Ureter (tissue), 1 donor: ENCODE data around the gene ELL2. TPM values are rescaled to one million over a fixed set of nuclear protein-coding genes. Genes with fewer than 3 reads are reported as not detected.
"Not testable (repeated sequence)": the region's sequence is repeated elsewhere in the genome, so short reads cannot be mapped to it uniquely, and the experiment has no call there.

Experiments
- DNase-seq: peaks from one replicate; pipeline ENCODE4 v3.0.0-alpha.2; 2020; ENCODE audit warnings: low spot score
- total RNA-seq: library from RNA; stranded (reverse); gene quantifications from one replicate; pipeline ENCODE4 v1.2.4, GENCODE V29; 2023
- donor health status: DM: yes; HTN: yes; CAD: no.

Gene ELL2
- total RNA-seq, 1 donor from 2014 or later: 77.8 TPM

GRCh38 chr5:95930141-95930930, 31.3 kb downstream of the ELL2 start:
- DNase-seq: no peak

GRCh38 chr5:95928724-95929253, 32.9 kb downstream of the ELL2 start:
- no peak for DNase-seq

DNA sequence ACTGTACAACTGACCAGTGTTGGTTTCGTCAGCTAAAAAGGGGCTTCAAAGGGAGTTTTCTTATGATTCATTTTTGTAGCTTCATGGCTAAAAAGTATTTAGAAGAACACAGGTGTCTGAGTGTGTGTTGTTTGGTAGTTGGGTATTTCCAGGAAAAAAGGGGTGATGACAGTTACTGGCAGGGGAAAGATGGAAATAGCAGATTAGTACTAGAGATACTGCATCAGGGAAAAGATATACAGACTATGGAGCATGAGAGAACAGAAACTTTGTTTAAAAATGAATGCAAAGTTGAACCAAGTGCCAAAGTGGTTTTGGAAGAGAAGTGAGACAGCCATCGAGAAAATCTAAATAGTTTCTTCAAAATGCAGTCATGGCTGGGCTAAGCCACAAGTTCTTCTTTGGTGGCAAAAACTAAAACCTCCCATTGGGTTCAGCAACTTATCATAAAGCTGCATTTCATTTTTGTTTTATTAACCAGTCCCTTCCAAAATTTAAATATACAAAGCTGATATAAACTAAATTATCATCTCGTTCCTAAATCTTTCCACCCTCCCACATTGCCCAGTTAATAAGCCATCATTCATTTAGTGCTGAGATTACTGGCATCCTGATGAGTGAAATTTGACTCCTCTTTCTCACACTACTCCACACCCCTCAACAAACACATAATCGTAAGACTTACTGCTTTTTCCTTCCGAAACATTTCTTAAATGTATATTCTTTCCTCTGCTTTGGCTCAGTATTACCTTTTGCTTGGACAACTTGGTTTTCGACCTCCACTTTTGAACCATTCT, 33.5 kb downstream of the ELL2 start:
- no peak for DNase-seq

DNA sequence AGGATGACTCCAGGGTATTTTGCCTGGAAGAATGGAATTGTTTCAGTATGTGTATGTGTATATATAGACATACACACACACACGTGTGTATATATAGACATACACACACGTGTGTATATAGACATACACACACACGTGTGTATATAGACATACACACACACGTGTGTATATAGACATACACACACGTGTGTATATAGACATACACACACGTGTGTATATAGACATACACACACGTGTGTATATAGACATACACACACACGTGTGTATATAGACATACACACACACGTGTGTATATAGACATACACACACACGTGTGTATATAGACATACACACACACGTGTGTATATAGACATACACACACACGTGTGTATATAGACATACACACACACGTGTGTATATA, 34.4 kb downstream of the ELL2 start:
- not testable (repeated sequence) for DNase-seq

- DNase-seq: no peak
Observed at GRCh38 chr5:95925939-95926338, 35.7 kb downstream of the ELL2 start.

DNA sequence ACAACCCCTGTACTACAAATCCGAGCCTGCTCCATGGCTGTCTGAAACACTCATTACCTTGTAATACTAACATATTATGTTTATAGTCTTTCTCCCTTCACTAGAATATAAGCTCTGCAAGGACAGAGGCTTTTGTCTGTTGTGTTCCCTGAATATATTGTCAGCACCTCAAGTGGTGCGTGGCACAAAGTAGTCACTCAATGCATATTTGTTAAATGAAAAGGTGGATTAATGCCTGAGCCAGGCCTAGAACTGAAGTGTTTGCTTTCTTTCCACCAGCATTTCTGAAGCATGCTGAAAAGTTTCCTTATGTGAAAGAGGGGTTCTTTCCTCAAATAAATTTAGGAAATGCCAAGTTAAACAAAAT, 36.3 kb downstream of the ELL2 start:
- DNase-seq: no peak

- DNase-seq: no peak
Observed at GRCh38 chr5:95924720-95925377, 36.8 kb downstream of the ELL2 start.

DNA sequence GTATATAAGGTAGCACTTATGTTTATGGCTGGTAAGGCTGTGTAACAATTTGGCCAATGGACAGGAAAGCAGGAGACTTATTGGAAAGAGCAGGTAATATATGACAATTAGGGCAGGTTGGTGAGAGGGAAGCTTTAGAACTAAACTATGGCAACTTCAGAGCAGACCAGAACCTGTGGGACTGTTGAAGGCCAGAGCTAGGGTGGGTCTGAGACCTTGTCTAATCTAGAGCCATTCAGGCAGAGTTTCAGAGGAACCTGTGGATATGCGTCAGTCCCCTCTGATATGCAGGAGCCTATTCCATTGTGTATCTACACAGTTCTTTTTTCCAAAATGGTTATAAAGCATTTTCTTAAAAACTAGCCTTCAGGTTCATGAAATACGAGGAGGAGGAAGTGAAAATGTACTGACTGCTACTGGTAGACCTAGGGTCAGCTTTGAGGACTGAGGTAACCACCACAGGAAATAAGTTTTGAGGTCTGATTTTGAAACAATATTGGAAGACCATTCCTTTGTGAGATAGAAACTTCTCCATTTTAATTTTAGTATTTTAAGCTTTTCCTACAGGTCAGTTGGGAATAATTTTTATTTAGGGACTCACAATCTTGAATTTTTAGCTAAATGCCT, 37.6 kb downstream of the ELL2 start:
- no peak for DNase-seq

DNA sequence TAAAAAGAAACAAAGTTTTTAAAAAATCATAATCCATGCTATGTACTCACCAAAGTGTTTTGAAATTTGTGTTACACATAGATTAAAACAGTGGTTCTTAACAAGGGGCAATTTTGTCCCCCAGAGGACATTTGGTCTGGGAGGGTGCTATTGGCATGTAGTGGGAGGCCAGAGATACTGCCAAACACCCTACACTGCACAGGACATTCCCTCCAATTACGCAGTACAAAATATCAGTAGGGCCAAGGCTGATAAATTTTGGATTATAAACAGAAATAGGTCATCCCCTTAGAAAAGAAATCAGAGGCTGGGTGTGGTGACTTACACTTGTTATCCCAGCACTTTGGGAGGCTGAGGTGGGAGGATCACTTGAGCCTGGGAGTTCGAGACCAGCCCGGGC, 38.9 kb downstream of the ELL2 start:
- DNase-seq: no peak

DNA sequence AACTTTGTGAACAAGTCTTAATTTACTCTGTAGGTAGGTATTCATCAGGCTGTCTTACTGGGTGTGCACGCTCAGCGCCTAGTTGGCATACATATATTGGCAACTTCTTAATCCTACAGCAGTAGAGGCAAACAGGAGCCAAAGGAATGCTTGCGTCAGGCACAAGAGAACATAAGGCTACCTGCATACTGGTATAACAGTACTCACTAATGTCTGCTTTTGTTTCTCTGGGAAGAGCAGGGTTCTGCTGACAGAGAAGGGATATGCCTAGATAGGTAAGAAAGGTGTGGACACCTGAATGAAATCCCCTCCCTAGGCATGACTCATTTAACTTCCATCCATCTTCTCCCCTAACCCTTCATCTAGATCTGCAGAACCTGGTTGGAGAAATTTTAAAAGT, 40.1 kb downstream of the ELL2 start:
- DNase-seq: no peak

GRCh38 chr5:95920822-95921221, 40.8 kb downstream of the ELL2 start:
- DNase-seq: no peak

GRCh38 chr5:95919658-95920057, 42.0 kb downstream of the ELL2 start:
- no peak for DNase-seq

- no peak for DNase-seq
Observed at GRCh38 chr5:95918421-95919006, 43.1 kb downstream of the ELL2 start.

DNA sequence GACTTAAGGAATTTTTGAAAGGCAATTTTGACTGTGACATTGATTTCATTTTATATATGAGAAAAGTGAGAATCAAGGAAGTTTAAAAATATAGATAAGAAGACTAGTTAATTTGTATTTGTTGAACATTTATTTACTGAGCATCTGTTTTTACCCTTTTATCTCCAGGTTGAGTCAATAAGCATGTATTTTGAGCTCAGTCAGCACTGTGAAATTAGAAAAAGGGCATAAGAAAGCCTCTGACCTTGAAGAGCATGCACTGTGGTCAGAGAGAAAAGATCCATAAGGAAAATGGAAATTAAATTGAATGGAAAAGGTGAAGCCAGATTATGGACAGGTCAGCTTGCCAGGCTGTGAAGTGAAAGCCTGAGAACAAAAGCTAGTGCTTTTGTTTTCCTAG, 44.4 kb downstream of the ELL2 start:
- no peak for DNase-seq

DNA sequence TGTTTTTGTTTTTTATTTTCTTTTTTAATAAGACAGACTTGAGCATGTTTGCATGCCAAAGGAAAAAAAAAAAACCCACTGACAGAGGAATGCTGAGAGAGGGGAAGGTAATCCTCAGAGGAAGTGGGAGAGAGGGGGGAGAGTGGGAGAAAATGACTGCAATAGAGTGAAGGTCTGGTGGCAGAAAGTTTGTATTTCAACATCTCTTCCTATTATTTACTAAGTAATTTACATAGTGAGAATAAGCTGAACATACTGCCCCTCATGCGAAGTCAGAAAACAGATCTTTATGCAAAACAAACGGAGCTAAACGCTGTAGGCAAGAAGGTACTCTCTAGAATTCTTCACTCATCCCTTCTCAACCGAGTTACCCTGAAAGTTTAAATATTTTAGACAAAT, 45.0 kb downstream of the ELL2 start:
- DNase-seq: no peak

DNA sequence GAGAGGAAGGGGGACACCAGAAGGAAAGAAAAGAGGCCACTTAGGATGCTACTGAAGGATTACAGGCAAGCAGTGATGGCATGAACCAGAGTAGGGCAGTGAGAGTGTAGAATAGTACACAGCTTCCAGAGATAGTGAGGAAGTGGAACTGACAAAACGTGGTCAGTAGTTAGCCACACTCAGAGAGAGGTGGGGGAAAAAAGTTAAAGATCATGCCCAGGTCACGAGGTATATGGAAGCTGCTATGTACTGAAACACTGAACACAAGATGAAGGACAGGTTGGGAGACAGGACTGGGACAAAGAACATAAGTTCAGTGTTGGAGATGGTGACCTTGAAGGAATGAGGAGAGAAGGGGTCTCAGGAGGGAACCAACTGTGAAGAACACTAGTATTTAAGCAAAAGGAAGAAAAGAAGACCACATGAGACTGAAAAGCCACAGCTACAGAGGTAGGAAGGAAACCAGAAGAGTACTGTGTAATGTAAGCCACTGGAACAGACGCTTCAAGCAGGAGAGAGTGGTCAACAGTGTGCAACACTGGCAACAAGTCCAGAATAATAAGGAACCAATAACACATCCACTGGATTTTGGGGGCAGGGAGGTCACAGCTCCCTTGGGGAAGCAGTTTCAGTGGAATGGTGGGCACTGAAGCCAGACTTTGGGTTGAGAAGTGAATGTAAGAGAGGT, 45.5 kb downstream of the ELL2 start:
- DNase-seq: no peak

GRCh38 chr5:95913663-95914062, 48.0 kb downstream of the ELL2 start:
- DNase-seq: no peak

DNA sequence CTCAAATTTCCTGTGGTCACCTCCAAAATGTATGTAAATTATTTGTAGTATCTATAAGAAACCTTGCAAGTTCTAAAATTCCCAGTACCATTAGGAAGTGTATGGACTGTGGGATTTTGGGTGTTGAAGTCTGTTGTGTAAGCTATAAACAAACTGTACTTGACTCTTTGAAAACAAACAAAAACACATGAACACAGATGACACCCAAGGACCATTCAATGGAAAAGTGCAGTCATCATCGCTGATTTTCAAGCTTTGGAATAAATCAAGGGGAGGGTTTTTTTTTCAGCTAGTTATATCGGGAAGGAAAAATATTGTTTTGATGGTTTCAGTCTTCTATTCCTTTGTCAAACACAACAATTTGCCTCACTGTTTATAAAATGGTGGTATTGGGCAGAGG, 49.6 kb downstream of the ELL2 start:
- no peak for DNase-seq

DNA sequence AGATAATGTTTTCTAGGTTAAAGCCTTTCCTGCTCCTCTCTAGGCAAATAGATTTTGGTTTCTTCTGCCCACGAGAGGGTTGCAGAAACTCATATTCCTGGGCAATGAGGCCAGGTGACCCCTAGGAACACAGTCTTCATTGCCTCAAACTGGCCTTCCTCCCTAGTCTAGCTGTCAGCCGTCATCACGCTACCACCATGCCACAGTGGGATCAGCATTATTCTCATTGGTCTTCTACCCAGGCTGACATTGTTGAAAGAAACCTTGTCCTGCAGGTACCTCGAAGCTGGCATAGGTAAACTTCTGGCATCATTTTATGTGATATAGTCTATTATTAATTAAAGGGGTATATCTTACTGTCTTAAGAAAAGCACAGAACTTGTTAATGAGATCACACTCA, 51.1 kb downstream of the ELL2 start:
- DNase-seq: no peak

DNA sequence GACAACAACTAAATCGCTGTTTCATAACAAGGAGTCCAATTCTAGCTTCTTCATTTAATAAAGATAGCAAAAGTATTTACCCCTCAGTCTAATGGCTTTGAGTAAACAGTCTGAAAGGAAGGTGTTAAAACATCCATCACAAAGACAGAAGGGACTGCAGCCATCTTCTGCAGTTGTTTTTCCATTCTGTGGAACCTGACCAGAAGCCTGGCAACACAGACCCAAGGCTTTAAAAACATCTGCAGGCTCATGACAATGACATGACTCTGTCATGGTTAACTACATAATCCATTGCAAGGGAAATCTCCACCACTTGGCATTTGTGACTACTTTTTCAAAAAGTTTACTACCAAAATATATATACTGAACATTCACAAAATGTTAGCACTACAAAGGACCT, 51.9 kb downstream of the ELL2 start:
- DNase-seq: no peak

GRCh38 chr5:95908799-95909198, 52.9 kb downstream of the ELL2 start:
- no peak for DNase-seq
